ENCODE measurements around the gene UBE2I.

UBE2I gene

DNA sequence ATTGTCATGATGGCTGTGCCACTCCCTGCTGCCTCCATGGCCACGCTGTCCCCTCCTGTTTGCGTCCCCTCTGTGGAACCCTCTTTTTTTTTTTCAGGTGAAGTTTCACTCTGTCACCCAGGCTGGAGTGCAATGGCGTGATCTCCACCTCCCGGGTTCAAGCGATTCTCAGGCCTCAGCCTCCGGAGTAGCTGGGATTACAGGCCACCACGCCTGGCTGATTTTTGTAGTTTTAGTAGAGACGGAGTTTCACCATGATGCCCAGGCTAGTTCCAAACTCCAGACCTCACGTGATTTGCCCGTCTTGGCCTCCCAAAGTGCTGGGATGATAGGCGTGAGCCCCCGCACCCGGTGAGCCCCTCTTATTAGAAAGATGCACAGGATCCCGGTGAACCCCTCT is 11.0 kb upstream of the UBE2I start:
- H3K9me3 ChIP-seq, result no peaks in the 10 kb centered on the region
- DNase-seq, result no peak
- intact Hi-C loops (cut with DNase I; ENCODE audit: low total_unique reads), result no loop called here
- TF ChIP-seq, protein P1, sequence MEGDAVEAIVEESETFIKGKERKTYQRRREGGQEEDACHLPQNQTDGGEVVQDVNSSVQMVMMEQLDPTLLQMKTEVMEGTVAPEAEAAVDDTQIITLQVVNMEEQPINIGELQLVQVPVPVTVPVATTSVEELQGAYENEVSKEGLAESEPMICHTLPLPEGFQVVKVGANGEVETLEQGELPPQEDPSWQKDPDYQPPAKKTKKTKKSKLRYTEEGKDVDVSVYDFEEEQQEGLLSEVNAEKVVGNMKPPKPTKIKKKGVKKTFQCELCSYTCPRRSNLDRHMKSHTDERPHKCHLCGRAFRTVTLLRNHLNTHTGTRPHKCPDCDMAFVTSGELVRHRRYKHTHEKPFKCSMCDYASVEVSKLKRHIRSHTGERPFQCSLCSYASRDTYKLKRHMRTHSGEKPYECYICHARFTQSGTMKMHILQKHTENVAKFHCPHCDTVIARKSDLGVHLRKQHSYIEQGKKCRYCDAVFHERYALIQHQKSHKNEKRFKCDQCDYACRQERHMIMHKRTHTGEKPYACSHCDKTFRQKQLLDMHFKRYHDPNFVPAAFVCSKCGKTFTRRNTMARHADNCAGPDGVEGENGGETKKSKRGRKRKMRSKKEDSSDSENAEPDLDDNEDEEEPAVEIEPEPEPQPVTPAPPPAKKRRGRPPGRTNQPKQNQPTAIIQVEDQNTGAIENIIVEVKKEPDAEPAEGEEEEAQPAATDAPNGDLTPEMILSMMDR (IDR thresholded peaks at IDR 0.05), result no peak
- H3K27ac ChIP-seq, result no peak overlapping the region
- peaks cover 0 to 17% (median 8%) of the 10 kb centered on the region in 4 donors for H3K4me1 ChIP-seq
- no peak overlapping the region for H3K4me3 ChIP-seq
- peaks cover 0 to 77% of the 10 kb centered on the region in 2 donors for H3K27me3 ChIP-seq
- no peaks in the 10 kb centered on the region for H3K36me3 ChIP-seq

DNA sequence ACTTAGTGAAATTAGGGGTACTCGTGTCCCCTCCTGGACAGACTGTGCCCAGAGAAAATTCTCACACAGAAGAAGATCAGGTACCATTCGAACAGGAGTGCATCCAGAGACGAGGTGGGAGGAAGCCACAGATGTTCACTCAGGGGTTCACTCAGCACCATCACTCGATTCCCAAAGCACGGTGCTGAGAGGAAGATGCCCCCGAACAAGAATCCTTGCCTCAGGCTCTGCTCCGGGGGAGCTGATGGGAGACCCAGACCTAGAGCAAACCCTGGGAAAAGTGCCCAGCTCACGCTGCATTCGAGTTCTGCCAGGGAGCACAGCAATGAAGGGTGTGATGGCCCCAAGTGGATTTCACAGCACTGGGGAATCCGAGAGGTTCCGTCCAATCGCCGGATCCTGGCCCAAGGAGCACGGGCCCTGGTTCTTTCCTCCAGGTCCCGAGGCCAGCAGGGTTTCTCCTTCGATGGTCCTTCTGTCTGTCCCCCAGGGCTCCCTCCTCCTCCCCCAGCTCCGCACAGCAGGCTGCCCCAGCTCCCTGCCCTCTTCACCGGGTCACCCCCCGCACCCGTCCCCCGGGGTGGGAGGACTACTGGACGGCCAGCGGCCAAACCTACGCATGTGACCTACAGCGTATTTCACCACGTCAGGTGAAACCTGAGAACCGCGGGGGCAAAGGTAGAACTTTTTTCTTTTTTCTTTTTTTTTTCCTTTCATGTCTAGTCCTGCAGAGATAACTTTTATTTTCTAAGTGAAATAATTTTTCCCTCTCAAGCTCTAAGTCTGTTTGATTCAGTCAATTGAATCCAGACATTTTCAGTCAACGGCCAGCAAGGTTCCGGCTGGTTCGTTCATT is 10.2 kb upstream of the UBE2I start:
- H3K4me3 ChIP-seq, result no peak overlapping the region
- intact Hi-C loops (cut with DNase I; ENCODE audit: low total_unique reads), result no loop called here
- peaks cover 0 to 77% of the 10 kb centered on the region in 2 donors for H3K27me3 ChIP-seq
- no peaks in the 10 kb centered on the region for H3K36me3 ChIP-seq
- peaks cover 0 to 18% (median 8%) of the 10 kb centered on the region in 4 donors for H3K4me1 ChIP-seq
- H3K27ac ChIP-seq, result no peak overlapping the region
- no peak for DNase-seq
- H3K9me3 ChIP-seq, result no peaks in the 10 kb centered on the region
- TF ChIP-seq, protein P1 (IDR thresholded peaks at IDR 0.05), result no peak

GRCh38 chr16:1299868-1300203 is 9.6 kb upstream of the UBE2I start:
- intact Hi-C loops (cut with DNase I; ENCODE audit: low total_unique reads), result no loop called here
- Histone ChIP-seq H3K9me3 (no peaks in the 10 kb centered on the region), H3K4me3 (no peak overlapping the region), H3K4me1 (peaks cover 0 to 18% (median 8%) of the 10 kb centered on the region in 4 donors), H3K36me3 (no peaks in the 10 kb centered on the region), H3K27ac (no peak overlapping the region), H3K27me3 (peaks cover 0 to 71% of the 10 kb centered on the region in 2 donors)
- TF ChIP-seq, protein P1 (IDR thresholded peaks at IDR 0.05), result no peak
- DNase-seq, result no peak

- H3K4me3 ChIP-seq, result no peak overlapping the region
- no peaks in the 10 kb centered on the region for H3K36me3 ChIP-seq
- peaks cover 0 to 18% (median 8%) of the 10 kb centered on the region in 4 donors for H3K4me1 ChIP-seq
- intact Hi-C loops (cut with DNase I; ENCODE audit: low total_unique reads), result no loop called here
- H3K27me3 ChIP-seq, result peaks cover 0 to 63% of the 10 kb centered on the region in 2 donors
- H3K27ac ChIP-seq, result no peak overlapping the region
- TF ChIP-seq, protein P1 (IDR thresholded peaks at IDR 0.05), result peak; percentile 53 to 80
- peak in 1 of 2 donors; percentile 48 for DNase-seq
- no peaks in the 10 kb centered on the region for H3K9me3 ChIP-seq
Measured at GRCh38 chr16:1300664-1301476, 8.6 kb upstream of the UBE2I start.

DNA sequence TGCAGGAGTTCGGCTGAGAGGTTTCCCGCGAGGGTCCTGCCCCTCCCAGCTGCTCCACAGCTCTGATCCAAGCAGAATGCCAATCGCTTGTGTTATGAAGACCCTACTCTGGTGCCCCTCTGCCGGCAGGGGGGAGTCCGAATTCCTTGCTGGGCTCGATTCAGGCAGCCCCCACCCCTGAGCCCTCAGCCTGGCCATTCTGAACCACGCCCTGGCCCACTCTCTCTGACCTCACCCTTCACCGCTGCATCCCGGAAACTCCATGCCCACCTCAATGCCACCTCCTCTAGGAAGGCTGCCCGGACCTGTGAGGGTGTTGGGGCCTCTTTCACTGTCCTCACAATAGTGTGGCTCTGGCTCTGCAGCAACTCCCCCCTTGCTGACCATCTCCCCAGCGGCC is 7.9 kb upstream of the UBE2I start:
- H3K36me3 ChIP-seq, result no peaks in the 10 kb centered on the region
- no peaks in the 10 kb centered on the region for H3K9me3 ChIP-seq
- no peak overlapping the region for H3K4me3 ChIP-seq
- peaks cover 0 to 59% of the 10 kb centered on the region in 2 donors for H3K27me3 ChIP-seq
- TF ChIP-seq, protein P1 (IDR thresholded peaks at IDR 0.05), result no peak
- no peak overlapping the region for H3K27ac ChIP-seq
- DNase-seq, result no peak
- intact Hi-C loops (cut with DNase I; ENCODE audit: low total_unique reads), result no loop called here
- H3K4me1 ChIP-seq, result peaks cover 0 to 18% (median 8%) of the 10 kb centered on the region in 4 donors
